ENCODE data around the gene SEPTIN7.

The SEPTIN7 gene

GRCh38 chr7:35787925-35788324 is 12.9 kb upstream of the SEPTIN7 start:
- DNase-seq (ENCODE audit: low read depth in 2 of 3, low spot score in 1 of 3) = no peak

- no peak for DNase-seq (ENCODE audit: low read depth in 2 of 3, low spot score in 1 of 3)
Measured at GRCh38 chr7:35792472-35792871, 8.4 kb upstream of the SEPTIN7 start.

- no peak for DNase-seq (ENCODE audit: low read depth in 2 of 3, low spot score in 1 of 3)
Measured at GRCh38 chr7:35792873-35793489, 7.9 kb upstream of the SEPTIN7 start.

- DNase-seq (ENCODE audit: low read depth in 2 of 3, low spot score in 1 of 3) = no peak
Measured at GRCh38 chr7:35797311-35797710, 3.5 kb upstream of the SEPTIN7 start.

GRCh38 chr7:35799846-35800717 is 775 bp upstream of the SEPTIN7 start:
- peak in 2 of 3 donors; percentile 80 to 81 for DNase-seq (ENCODE audit: low read depth in 2 of 3, low spot score in 1 of 3)

GRCh38 chr7:35801392-35802101 is 690 bp downstream of the SEPTIN7 start:
- peak; percentile 34 to 66 (median 61) for DNase-seq (ENCODE audit: low read depth in 2 of 3, low spot score in 1 of 3)

- no peak for DNase-seq (ENCODE audit: low read depth in 2 of 3, low spot score in 1 of 3)
Measured at GRCh38 chr7:35802102-35802466, 1.2 kb downstream of the SEPTIN7 start.

GRCh38 chr7:35802649-35803048 is 1.8 kb downstream of the SEPTIN7 start:
- DNase-seq (ENCODE audit: low read depth in 2 of 3, low spot score in 1 of 3) = peak in 1 of 3 donors; percentile 16

GRCh38 chr7:35804231-35804970 is 3.5 kb downstream of the SEPTIN7 start:
- no peak for DNase-seq (ENCODE audit: low read depth in 2 of 3, low spot score in 1 of 3)

GRCh38 chr7:35805876-35806275 is 5.0 kb downstream of the SEPTIN7 start:
- DNase-seq (ENCODE audit: low read depth in 2 of 3, low spot score in 1 of 3) = no peak

GRCh38 chr7:35816514-35816913 is 15.7 kb downstream of the SEPTIN7 start:
- DNase-seq (ENCODE audit: low read depth in 2 of 3, low spot score in 1 of 3) = no peak

- no peak for DNase-seq (ENCODE audit: low read depth in 2 of 3, low spot score in 1 of 3)
Measured at GRCh38 chr7:35817181-35817580, 16.3 kb downstream of the SEPTIN7 start.

GRCh38 chr7:35817930-35818329 is 17.1 kb downstream of the SEPTIN7 start:
- DNase-seq (ENCODE audit: low read depth in 2 of 3, low spot score in 1 of 3) = no peak

- no peak for DNase-seq (ENCODE audit: low read depth in 2 of 3, low spot score in 1 of 3)
Measured at GRCh38 chr7:35818513-35818912, 17.7 kb downstream of the SEPTIN7 start.

- DNase-seq (ENCODE audit: low read depth in 2 of 3, low spot score in 1 of 3) = no peak
Measured at GRCh38 chr7:35819310-35819709, 18.5 kb downstream of the SEPTIN7 start.

GRCh38 chr7:35819954-35820703 is 19.3 kb downstream of the SEPTIN7 start:
- DNase-seq (ENCODE audit: low read depth in 2 of 3, low spot score in 1 of 3) = no peak

- no peak for DNase-seq (ENCODE audit: low read depth in 2 of 3, low spot score in 1 of 3)
Measured at GRCh38 chr7:35820858-35821257, 20.0 kb downstream of the SEPTIN7 start.

GRCh38 chr7:35823440-35823839 is 22.6 kb downstream of the SEPTIN7 start:
- no peak for DNase-seq (ENCODE audit: low read depth in 2 of 3, low spot score in 1 of 3)

- no peak for DNase-seq (ENCODE audit: low read depth in 2 of 3, low spot score in 1 of 3)
Measured at GRCh38 chr7:35825974-35826373, 25.1 kb downstream of the SEPTIN7 start.

GRCh38 chr7:35826751-35827150 is 25.9 kb downstream of the SEPTIN7 start:
- no peak for DNase-seq (ENCODE audit: low read depth in 2 of 3, low spot score in 1 of 3)

GRCh38 chr7:35828817-35829216 is 28.0 kb downstream of the SEPTIN7 start:
- DNase-seq (ENCODE audit: low read depth in 2 of 3, low spot score in 1 of 3) = no peak
